HG02938 (cell line): ENCODE measurements around the gene ZNF747.
"Not testable (repeated sequence)": the region's sequence is repeated elsewhere in the genome, so short reads cannot be mapped to it uniquely, and the experiment has no call there.

Experiments
- ATAC-seq: cut with Tn5 transposase; IDR thresholded peaks from one replicate; pipeline ENCODE4 v1.9.1; 2021; ENCODE audit warnings: mild to moderate bottlenecking, moderate library complexity; ENCODE audit not compliant: unreplicated experiment

The ZNF747 gene

DNA sequence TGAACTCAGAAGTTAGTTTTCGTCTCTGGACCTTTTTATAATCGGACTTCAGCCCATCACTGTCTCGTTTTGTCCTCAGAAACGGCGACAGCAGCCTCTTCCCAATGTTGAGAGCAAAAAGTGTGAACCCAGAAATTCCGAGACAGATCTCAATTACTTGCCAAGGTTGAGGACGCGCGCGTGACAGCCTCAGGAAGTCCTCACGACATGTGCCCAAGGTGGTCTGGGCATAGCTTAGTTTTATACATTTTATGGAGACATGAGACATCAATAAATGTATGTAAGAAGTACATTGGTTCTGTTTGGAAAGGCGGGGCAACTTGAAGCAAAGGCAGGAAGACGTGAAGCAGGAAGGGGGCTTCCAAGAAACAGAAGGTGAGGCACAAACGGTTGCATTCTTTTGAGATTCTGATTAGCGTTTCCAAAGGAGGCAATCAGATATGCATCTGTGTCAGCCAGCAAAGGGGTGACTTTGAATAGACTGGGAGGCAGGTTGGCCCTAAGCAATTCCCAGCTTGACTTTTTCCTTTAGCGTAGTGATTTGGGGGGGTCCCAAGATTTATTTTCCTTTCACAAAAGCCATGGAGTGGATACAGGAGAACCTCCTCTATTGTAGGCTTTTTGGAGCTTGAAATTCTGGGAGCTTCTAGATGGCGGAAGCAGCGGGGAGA is 583 bp upstream of the ZNF747 start:
- no peak for ATAC-seq

GRCh38 chr16:30533748-30534367 is 800 bp downstream of the ZNF747 start:
- peak; percentile 15 for ATAC-seq

GRCh38 chr16:30533146-30533522 is 1.5 kb downstream of the ZNF747 start:
- ATAC-seq: no peak

GRCh38 chr16:30532285-30533145 is 2.1 kb downstream of the ZNF747 start:
- ATAC-seq: no peak

DNA sequence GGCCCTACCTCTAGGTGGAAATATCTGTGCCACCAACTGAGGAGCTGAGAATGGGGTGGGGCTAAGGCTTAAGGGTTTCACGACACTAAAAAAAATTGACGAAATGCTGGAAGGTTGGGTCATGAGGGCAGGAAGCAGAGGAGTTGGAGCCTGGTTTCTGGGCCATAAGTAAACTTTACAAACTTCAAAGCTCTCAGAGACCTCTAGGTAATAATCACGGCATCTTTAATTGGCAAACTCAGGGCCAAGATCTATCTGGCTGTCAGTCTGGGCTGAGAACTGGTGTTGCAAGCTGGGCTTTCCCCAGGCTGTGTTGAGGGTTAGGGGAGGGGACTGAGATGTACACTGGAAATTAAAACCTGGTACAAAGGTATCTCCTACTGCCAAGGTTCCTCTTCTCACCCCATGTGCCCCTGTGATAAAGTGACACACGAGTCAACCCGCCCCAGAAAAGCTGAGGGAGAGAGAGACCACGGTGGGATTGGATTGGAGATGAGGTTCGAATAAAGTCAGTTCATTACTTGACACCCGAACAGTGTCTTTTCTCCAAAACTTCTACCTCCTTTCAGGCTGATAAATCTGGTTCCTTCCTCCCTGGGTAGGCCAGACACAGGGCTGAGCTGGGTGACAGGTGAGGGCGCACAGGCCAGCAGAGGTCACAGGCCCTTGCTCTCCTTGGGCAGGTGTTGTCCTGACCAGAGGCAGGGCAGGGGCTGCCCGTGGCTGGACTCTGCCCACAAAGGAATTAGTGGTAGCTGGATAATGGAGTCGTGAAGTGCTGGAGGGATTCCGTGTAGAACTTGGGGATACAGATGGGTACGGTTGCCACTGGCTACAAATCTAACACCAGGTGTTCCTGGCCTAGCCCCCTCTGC is 4.3 kb downstream of the ZNF747 start:
- ATAC-seq: no peak

DNA sequence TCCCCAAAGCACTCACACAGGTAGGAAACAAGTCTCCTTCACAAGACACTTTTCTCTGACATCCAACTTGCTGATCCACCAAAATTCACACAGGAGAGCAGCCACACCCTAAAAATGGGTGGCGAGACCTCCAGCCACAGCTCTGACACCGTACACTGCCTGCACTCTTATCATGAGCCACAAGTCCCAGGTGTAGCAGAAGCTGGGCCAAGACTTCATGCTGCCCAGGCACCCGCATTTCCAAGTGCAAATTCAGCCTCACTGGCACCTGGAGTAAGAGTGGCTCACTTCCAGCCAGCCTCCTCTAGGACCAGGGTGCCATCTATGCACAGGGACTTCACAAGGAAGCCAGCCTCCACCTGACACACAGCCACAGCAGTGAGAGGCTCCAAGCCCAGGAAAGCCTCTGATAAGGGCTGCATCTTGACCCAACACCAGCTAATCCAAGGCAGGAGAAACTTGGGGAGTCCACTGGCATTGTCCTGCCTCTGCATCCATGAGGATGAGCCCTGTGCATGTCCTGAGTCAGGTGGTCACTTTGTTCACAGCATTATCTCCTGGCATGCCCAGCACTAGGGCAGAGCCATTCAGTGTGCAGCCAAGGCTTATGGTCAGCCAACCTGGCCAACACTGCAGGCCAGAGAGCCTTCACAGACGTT is 5.7 kb downstream of the ZNF747 start:
- ATAC-seq: no peak

- peak; percentile 7 for ATAC-seq
These were observed 7.0 kb downstream of the ZNF747 start for GRCh38 chr16:30527635-30528178.

GRCh38 chr16:30526823-30527634 is 7.6 kb downstream of the ZNF747 start:
- peak; percentile 73 for ATAC-seq

DNA sequence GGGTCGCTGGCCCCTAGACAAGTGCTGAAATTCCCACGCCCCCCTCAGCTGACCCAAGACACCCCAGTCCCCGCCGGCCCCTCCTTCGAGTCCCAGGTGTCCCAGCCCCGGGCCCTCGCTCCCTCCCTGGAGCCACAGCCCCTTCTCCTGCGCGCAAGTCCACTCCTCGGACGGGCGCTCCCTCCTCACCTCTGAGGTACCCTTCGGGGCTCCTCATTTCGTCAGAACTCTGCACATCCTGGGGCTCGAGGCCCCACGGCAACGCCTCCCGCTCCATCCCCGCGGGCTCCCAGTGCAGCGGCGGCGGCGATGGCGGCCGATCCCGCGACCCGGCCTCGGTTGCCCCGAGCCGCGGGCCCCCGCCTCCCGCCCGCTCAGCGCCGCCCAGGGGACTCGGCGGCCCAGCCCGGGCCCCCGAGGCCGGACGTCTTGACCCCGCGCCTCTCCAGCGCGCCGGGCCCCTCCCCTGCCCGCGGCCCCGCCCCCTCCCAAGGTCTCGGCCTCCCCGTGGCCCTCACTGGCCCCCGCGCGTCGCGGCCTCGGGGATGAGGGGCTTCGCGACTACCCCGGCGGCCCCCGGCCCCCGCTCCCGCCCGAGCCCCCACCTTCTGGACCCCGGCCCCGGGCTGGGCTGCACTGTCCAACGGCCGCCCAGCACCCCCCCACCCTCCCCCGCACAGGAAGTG is 8.4 kb downstream of the ZNF747 start, which contains the start of gene ZNF768:
ZNF768 (minus strand) TSS at position 430 of the 686 bp plus-strand sequence; CDS start at position 277, 153 bp downstream.
- ATAC-seq: peak; percentile 15

DNA sequence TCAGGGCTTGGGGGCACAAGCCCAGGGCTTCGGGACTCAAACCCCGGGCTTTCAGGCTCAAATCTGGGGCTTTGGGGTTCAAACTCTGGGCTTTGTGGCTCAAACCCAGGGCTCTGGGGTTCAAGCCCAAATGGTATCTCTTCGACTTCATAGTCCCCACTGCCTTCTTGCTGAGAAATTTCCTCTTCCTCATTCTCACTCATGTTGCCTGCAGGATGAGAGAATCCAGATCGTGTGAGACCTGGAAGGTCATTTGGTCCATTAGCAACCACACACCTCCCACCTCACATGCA is 8.9 kb downstream of the ZNF747 start:
- ATAC-seq: no peak

- ATAC-seq: no peak
These were observed 9.8 kb downstream of the ZNF747 start for GRCh38 chr16:30524575-30525568.

DNA sequence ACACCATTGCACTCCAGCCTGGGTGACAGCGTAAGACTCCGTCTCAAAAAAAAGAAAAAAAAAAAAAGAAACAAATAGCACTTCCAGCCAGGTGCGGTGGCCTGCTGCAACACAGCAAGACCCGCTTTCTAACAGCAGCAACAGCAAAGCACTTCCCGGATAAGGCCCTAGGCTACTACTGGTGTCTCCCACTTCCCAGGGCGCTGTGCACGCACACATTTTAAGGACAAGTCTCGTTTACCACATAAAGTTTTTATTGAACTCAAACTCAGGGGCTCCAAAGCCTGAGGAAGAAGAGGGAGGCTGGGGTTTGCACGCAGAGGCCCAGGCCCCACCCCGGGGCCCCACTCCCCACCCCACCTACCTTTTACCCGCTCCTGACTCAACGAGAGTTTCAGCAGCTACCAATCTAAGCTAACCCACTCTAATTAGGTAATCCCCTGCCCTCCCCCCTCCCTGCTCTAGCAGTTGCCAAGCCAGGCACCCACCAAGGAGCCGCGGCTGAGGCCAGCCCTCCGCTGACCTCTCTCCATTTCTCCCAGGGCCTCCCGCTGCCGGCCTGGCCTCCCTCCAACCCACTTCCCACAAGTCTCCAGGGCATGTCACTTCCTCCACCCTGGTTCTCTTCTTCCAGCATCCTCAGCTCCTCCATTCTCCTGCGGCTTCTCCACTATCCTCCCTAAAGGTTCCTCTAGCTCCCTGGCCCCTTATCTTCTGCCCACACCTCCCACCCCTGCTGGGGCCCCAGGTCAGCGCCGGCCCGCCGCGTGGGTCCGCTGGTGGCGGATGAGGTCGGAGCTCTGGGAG is 10.7 kb downstream of the ZNF747 start:
- ATAC-seq: no peak

DNA sequence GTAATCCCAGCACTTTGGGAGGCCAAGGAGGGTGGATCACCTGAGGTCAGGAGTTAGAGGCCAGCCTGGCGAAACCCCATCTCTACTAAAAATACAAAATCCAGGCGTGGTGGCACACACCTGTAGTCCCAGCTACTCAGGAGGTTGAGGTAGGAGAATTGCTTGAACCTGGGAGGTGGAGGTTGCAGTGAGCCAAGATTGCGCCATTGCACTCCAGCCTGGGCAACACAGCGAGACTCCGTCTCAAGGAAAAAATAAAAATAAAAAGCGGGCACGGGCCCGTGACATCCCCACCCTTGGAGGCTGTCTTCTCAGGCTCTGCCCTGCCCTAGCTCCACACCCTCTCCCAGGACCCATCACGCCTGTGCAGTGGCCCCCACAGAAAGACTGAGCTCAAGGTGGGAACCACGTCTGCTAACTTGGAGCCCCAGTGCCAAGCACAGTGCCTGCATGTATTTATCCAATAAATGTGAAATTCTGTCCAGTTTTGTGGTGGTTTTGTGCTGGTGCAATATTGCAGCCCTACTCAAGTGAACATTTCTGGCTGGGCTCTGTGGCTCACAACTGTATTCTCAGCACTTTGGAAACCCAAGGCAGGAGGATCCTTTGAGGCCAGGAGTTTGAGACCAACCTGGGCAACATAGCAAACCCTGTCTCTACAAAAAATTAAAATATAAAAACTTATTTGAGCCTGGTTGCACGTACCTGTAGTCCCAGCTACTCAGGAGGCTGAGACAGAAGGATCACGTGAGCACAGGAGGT is 11.8 kb downstream of the ZNF747 start:
- ATAC-seq: not testable (repeated sequence)

DNA sequence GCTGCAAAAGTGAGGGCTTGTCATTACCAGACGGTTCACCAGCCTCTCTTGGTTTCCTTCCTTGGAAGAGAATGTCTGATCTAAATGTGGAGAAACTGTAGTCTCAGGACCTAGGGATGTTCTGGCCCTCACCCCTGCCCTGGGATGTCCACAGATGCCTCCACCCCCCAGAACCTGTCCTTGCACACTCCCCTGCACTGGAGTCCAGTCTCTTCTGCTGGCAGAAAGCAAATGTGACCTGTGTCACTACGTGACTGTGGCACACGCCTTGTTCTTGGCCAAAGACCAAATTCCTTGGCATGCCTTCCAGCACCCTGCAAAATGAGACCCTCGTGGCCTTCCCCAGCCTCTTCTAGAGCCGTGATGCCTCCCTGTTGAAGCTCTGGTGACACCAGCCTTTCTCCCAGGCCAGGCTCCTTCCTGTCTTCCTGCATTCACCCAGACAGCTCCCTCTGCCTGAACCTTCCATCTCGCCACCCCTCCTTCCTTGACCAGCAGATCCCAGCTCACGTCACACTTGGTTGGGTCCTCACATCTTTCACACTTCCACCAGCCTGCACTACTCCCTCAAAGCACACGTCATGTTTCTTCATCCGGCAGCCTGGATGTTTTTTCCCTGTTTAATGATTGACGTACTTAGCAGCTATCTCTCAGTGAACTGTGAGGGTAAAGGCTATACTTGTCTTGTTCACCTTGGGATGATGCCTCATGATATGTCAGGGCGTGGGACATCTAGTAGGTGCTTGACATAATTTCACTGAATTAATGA is 12.6 kb downstream of the ZNF747 start:
- no peak for ATAC-seq

GRCh38 chr16:30521476-30521872 is 13.2 kb downstream of the ZNF747 start:
- ATAC-seq: no peak
